Measurements from ENCODE around the gene MMRN2. TPM values are rescaled to one million over a fixed set of nuclear protein-coding genes. Genes with fewer than 3 reads are reported as not detected.

The MMRN2 gene
- total RNA-seq, 1 experiment from 2014 or later = 14.5 TPM

GRCh38 chr10:86918022-86918471, 39.4 kb downstream of the MMRN2 start:
- in situ Hi-C loops (cut with HindIII; ENCODE audit: low pct_unique_long_range_greater_than_20kb, low sequenced_read_pairs) = no loop called here
- no peak for DNase-seq (ENCODE audit: low read depth)

GRCh38 chr10:86914734-86915133, 42.7 kb downstream of the MMRN2 start:
- in situ Hi-C loops (cut with HindIII; ENCODE audit: low pct_unique_long_range_greater_than_20kb, low sequenced_read_pairs) = no loop called here
- DNase-seq (ENCODE audit: low read depth) = no peak

- in situ Hi-C loops (cut with HindIII; ENCODE audit: low pct_unique_long_range_greater_than_20kb, low sequenced_read_pairs) = no loop called here
- no peak for DNase-seq (ENCODE audit: low read depth)
Observed at GRCh38 chr10:86905429-86905828, 52.0 kb downstream of the MMRN2 start.

- in situ Hi-C loops (cut with HindIII; ENCODE audit: low pct_unique_long_range_greater_than_20kb, low sequenced_read_pairs) = no loop called here
- no peak for DNase-seq (ENCODE audit: low read depth)
Observed at GRCh38 chr10:86904600-86904999, 52.8 kb downstream of the MMRN2 start.

DNA sequence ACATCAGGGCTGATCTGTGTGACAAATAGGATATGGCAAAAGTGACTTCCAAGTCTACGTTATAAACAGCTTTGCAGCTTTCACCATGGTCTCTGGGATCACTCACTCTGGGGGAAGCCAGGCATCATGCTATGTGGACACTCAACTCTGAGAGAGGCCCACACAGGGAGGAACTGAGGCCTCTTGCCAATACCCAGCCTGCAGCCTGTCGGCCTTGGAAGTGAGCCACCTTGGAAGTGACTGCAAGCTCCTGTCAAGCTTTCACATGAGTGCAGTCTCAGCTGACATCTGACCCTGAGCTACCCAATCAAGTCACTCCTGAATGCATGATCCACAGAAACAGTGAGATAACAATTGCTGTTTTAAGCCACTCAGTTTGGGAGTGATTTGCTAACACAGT, 56.5 kb downstream of the MMRN2 start:
- no peak for DNase-seq (ENCODE audit: low read depth)
- in situ Hi-C loops (cut with HindIII; ENCODE audit: low pct_unique_long_range_greater_than_20kb, low sequenced_read_pairs) = no loop called here

- peak; percentile 38 for DNase-seq (ENCODE audit: low read depth)
- in situ Hi-C loops (cut with HindIII; ENCODE audit: low pct_unique_long_range_greater_than_20kb, low sequenced_read_pairs) = no loop called here
Observed at GRCh38 chr10:86899670-86900276, 57.6 kb downstream of the MMRN2 start.

DNA sequence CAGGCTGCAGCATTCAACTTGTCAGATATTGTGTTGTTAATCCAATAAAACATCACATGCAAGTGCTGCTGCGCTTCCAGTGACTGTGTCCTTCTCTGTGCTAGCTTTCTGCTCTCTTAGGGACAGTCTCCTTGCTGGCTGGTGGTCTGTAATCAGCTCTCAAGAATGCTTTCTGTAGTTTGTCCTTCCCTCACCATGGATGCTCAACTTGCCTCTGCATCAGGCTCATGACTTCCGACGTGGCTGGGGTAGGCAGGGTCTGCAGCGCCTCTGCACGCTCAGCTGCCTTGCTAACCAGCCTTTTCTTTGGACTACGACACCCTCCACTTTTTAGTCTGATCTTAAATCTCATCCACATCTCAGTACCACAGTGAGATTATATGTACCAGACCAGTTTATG, 58.3 kb downstream of the MMRN2 start:
- in situ Hi-C loops (cut with HindIII; ENCODE audit: low pct_unique_long_range_greater_than_20kb, low sequenced_read_pairs) = no loop called here
- no peak for DNase-seq (ENCODE audit: low read depth)

DNA sequence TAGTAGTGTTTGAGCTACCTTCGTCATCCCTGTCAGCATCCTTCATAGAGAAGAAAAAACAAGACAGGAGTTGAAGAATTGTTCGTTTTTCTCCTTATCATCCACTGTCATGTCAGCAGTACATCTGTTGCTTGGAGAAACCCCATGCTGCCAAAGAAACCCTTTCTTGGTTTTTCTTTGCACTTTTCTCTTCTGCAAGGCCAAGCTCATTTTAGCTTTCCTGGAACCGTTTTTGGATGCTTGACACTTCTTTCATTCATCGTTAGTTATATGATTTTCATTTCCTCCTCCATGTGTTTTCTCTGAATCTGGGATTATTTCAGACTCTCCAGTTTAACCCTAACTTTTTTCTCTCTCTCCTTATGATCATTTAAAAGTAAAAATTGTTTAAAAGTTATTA, 58.9 kb downstream of the MMRN2 start:
- no peak for DNase-seq (ENCODE audit: low read depth)
- in situ Hi-C loops (cut with HindIII; ENCODE audit: low pct_unique_long_range_greater_than_20kb, low sequenced_read_pairs) = no loop called here

GRCh38 chr10:86889997-86890396, 67.4 kb downstream of the MMRN2 start:
- in situ Hi-C loops (cut with HindIII; ENCODE audit: low pct_unique_long_range_greater_than_20kb, low sequenced_read_pairs) = no loop called here
- no peak for DNase-seq (ENCODE audit: low read depth)

DNA sequence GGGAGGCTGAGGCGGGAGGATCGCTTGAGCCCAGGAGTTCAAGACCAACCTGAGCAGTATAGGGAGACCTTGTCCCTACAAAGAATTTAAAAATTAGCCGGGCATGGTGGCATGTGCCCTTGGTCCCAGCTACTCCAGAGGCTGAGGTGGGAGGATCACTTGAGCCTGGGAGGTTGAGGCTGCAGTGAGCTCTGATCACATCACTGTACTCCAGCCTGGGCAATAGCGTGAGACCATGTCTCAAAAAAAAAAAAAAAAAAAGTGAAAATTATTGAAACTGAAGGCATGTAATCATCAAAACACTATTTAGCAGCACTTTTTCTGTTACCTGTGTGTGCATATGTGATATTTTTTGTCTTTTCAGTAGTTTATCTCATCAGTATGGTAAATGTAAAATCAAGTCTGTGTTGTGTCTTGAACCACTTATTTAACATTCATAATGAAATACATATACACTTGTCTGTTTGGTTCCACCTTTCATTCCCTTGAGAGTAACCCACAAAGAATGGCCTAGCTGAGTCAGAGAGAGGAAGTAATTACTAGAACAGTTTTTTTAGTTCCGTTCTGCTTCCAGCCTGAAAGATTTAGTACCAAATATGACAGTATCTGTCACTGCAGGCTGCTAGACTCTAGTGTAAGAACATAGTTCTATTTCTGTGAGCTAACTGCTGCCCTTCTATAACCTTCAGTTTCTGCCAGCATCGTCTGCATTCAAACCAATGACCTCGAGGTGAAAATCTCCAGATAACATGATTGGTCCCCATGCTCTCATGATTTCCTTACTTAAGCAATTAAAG, 68.6 kb downstream of the MMRN2 start:
- in situ Hi-C loops (cut with HindIII; ENCODE audit: low pct_unique_long_range_greater_than_20kb, low sequenced_read_pairs) = no loop called here
- no peak for DNase-seq (ENCODE audit: low read depth)

Other genes with a start within 250 kb of the MMRN2 start
- gene BMPR1A, start 201.0 kb downstream of the MMRN2 start, total RNA-seq (2014; rRNA removed; shearing (Covaris generic); ENCODE audit: low replicate concordance) = 23.7 and 24.6 TPM in 2 replicates
- 245 and 315 TPM in 2 replicates for gene SNCG, start 984 bp upstream of the MMRN2 start, total RNA-seq (2014; rRNA removed; shearing (Covaris generic); ENCODE audit: low replicate concordance)
- not detected in 2 replicates for gene ADIRF, start 10.9 kb upstream of the MMRN2 start, total RNA-seq (2014; rRNA removed; shearing (Covaris generic); ENCODE audit: low replicate concordance)
- not detected in 2 replicates for gene FAM25A, start 62.7 kb upstream of the MMRN2 start, total RNA-seq (2014; rRNA removed; shearing (Covaris generic); ENCODE audit: low replicate concordance)
- 212 and 237 TPM in 2 replicates for gene GLUD1, start 137.2 kb upstream of the MMRN2 start, total RNA-seq (2014; rRNA removed; shearing (Covaris generic); ENCODE audit: low replicate concordance)
- gene SHLD2, start 137.6 kb upstream of the MMRN2 start, total RNA-seq (2014; rRNA removed; shearing (Covaris generic); ENCODE audit: low replicate concordance) = 17.0 and 20.0 TPM in 2 replicates

Measured in Caki2 (cell line).